Fibroblast of gingiva (primary cell): ENCODE results near the gene LZTFL1.

ENCODE experiments used
- DNase-seq: peaks from one replicate; pipeline ENCODE4 v3.0.0-alpha.2; 2011; ENCODE audit warnings: low read depth

LZTFL1 gene

GRCh38 chr3:45785605-45786150 lies 56.2 kb downstream of the LZTFL1 start:
- DNase-seq: no peak

DNA sequence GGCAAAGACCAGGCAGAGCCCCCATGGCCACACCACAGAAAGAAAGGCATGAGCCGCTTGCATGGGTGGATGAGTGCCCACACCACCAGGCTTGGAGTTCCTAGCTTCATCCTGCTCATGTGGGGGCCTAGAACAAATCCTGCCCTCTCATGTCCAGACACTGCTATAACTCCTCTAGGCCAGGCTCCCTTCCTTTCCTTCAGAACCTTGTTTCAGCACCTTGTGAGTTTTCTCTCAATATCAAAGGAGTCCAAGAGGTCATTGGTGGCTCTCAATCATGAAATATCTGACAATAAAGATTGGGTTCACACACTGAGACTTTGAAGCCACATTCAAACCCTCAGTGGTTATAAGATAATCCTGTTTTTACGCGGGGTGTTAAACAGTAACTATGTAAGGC lies 58.3 kb downstream of the LZTFL1 start:
- no peak for DNase-seq

DNA sequence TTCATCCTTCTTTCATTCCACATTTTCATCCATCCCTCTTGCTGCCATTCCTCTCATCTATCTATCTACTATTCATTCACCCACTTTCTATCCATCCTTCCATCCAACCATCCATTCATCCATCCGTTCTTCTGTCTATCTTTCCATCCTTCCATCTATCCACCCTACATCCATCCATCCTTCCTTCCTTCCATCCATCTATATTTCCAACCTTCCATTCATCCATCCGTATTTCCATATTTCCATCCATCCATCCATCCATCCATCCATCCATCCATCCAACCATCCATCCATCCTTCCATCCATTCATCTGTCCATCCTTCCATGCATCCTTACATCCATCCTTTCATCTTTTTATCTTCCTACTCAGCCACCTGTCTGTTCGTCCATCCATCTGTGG lies 59.5 kb downstream of the LZTFL1 start:
- DNase-seq: no peak

GRCh38 chr3:45781841-45782240 lies 60.1 kb downstream of the LZTFL1 start:
- no peak for DNase-seq

DNA sequence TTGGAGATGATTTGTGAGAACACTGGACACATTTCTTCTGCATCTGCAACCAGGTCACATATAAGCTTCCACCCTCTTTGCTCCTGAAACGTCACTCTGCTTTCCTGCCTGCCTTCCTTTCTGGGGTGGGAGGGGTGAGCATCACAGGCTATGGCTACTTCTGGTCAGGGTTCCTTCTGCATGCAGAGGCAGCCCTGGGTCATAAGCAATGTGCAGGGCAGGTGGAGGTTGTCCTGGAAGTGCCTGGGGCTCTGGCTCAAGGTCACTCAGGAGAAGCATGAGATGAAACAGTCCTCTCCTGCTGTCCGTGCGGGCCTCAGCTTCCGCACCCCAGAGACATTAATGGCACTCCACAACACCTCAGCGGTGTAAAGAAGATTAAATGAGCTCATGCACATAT lies 60.6 kb downstream of the LZTFL1 start:
- DNase-seq: no peak

- no peak for DNase-seq
Observed at GRCh38 chr3:45779746-45780735, 61.9 kb downstream of the LZTFL1 start.

- no peak for DNase-seq
Observed at GRCh38 chr3:45778761-45779201, 63.1 kb downstream of the LZTFL1 start.

DNA sequence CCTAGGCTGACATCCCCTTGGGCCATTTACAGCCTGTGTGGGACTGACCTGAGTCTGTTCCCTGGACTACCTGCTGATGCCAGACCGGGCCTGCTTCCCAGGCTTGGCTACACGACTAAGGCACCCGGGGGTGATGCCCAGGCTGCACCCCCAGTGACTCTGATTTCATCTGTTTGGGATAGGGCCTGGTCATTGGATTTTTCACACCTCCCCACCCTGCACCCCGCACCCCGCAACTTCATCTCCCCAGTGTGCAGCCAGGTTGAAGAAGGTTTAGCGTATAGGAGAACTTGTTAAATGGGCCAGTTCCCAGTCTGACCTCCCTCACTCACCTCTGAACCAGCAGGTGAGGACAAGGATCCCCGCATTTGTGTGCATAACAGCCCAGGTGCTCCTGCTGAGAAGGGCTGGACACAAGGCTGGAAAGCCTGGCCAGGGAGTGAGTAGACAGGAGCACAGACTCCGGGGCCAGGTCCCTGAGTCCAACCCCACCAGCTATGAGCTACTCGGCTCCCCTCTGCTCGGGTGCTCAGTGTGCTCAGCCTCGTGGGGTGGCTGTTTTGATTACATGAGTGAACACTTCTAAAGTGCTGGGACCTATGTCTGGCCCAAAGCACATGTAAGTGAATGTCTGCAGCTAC lies 64.1 kb downstream of the LZTFL1 start:
- no peak for DNase-seq

DNA sequence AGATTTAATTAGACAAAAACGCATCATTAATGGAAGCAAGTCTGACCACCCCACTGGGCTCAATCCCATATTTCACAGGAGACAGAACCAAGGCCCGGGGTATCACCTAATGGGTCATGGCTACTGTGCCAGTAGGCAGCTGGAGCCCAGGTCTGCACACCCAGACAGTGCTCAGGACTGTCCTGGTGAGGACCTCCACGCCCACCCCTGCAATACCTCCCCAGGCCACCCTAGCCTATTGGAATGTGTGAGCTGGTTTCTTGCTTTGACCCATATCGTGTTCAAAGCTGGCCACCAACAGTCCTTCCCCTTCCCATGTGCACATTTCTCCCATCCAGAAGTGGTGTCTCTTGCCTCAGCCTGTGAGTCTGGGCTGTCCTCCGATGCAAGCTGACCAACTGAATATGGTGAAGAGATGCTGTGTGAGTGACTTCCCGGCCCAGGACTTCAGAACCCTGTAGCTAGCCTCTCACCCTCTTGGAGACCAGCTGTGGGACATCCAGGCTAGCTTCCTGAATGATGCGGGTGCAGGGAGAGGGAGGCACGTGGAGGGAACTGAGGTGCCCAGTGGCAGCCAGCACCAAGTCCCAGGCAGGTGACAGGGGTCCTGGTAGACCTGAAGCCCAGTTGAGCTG lies 64.7 kb downstream of the LZTFL1 start:
- no peak for DNase-seq

GRCh38 chr3:45776611-45777010 lies 65.3 kb downstream of the LZTFL1 start:
- no peak for DNase-seq

DNA sequence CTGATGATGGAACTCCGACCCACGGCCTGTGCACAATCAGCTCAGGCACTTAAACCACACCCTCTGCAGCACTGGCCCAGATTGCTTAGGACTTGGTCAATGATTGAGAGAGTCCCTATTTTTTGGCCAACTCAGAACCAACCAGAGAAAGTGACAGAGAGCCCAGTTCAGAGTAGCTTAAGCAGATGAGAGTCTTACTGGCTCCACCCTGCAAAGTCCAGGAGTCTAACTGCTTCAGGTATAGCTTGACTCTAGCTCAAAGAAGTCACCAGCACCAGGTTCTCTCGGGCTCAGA lies 65.7 kb downstream of the LZTFL1 start:
- no peak for DNase-seq

GRCh38 chr3:45775571-45776300 lies 66.2 kb downstream of the LZTFL1 start:
- no peak for DNase-seq

- DNase-seq: no peak
Observed at GRCh38 chr3:45774581-45775521, 67.1 kb downstream of the LZTFL1 start.

GRCh38 chr3:45773714-45774449 lies 68.0 kb downstream of the LZTFL1 start:
- DNase-seq: no peak
